Uterus (tissue), 2 donors: ENCODE results near the gene CORO7.

Experiments used
- POLR2A ChIP-seq, 2 donors: fragments of 450-650 bp; IDR thresholded peaks; one replicate each; pipeline ENCODE4 v1.6.1; 2016; ENCODE audit warnings: antibody characterized with exemption in 2 of 2, mild to moderate bottlenecking in 1 of 2, moderate library complexity in 1 of 2
- TF ChIP-seq, protein P1 (sequence below), 4 experiments: fragments of 200-600 bp in 2 of 4; fragments of 450-650 bp in 2 of 4; sonication (generic) in 2 of 4; IDR thresholded peaks; one replicate each; pipeline ENCODE4 v1.5.1; 2016 to 2019; ENCODE audit warnings: antibody characterized with exemption in 4 of 4, mild to moderate bottlenecking in 2 of 4, moderate library complexity in 1 of 4

DNA sequence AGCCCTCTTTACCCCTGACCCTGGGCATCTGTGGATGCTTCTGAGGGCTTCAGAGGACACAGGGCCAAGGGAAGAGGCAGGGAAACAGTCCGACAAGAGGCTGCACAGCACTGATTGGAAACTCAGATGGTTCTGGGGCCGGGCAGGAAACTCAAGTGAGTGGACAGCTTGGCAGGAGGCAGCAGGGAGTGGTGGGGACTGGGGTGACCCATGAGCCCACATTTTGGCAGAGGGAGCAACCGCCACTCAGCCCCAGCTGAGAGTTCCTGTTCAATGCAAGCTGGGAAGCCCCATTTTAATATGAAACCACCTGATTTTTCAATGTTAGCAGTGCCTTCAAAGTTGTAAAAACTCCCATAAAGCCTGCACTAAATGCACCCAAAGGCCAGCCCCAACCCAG is 46.2 kb downstream of the CORO7 start:
- TF ChIP-seq, protein P1, sequence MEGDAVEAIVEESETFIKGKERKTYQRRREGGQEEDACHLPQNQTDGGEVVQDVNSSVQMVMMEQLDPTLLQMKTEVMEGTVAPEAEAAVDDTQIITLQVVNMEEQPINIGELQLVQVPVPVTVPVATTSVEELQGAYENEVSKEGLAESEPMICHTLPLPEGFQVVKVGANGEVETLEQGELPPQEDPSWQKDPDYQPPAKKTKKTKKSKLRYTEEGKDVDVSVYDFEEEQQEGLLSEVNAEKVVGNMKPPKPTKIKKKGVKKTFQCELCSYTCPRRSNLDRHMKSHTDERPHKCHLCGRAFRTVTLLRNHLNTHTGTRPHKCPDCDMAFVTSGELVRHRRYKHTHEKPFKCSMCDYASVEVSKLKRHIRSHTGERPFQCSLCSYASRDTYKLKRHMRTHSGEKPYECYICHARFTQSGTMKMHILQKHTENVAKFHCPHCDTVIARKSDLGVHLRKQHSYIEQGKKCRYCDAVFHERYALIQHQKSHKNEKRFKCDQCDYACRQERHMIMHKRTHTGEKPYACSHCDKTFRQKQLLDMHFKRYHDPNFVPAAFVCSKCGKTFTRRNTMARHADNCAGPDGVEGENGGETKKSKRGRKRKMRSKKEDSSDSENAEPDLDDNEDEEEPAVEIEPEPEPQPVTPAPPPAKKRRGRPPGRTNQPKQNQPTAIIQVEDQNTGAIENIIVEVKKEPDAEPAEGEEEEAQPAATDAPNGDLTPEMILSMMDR (IDR thresholded peaks at IDR 0.05): no peak
- TF ChIP-seq POLR2A (IDR thresholded peaks at IDR 0.05): no peak
